ENCODE results near the gene CACNB2.

- TF ChIP-seq CTCF (IDR thresholded peaks at IDR 0.05) (no peak), POLR2A (IDR thresholded peaks at IDR 0.05) (no peak), POLR2AphosphoS5 (IDR thresholded peaks at IDR 0.05) (peak; percentile 43), EP300 (IDR thresholded peaks at IDR 0.05) (no peak)
Measured at GRCh38 chr10:18542832-18543231, 402.6 kb downstream of the CACNB2 start.

Measured in gastroesophageal sphincter (tissue), 3 donors.